Fibroblast of lung (primary cell): ENCODE results near the gene DTL.

Source experiments
- CTCF ChIP-seq, 2 donors: IDR thresholded peaks in 1 of 2; conservative IDR thresholded peaks in 1 of 2; 1 replicate in 1 of 2; 2 replicates in 1 of 2; pipeline ENCODE4 v1.5.1; 2011 to 2012; ENCODE audit warnings: low read length in 2 of 2, control low read depth in 1 of 2, inconsistent platforms in 1 of 2, low read depth in 1 of 2, mild to moderate bottlenecking in 1 of 2
- EZH2 ChIP-seq: IDR thresholded peaks from 2 replicates; pipeline ENCODE4 v1.5.1; 2012; ENCODE audit warnings: low read length, control low read depth, mild to moderate bottlenecking; ENCODE audit errors: missing control alignments

GRCh38 chr1:212055333-212055732, 19.8 kb downstream of the DTL start:
- TF ChIP-seq CTCF (conservative IDR thresholded peaks at IDR 0.05 in 1 of 2, IDR thresholded peaks at IDR 0.05 in 1 of 2; ENCODE audit: low read depth in 1 of 2, low read length in 2 of 2): no peak
- TF ChIP-seq EZH2: no peak
